GM19467 (cell line): ENCODE measurements around the gene ZNF428.

Source experiments
- ATAC-seq: cut with Tn5 transposase; IDR thresholded peaks from one replicate; pipeline ENCODE4 v1.9.1; 2021; ENCODE audit warnings: mild to moderate bottlenecking, moderate library complexity; ENCODE audit not compliant: unreplicated experiment

The ZNF428 gene

DNA sequence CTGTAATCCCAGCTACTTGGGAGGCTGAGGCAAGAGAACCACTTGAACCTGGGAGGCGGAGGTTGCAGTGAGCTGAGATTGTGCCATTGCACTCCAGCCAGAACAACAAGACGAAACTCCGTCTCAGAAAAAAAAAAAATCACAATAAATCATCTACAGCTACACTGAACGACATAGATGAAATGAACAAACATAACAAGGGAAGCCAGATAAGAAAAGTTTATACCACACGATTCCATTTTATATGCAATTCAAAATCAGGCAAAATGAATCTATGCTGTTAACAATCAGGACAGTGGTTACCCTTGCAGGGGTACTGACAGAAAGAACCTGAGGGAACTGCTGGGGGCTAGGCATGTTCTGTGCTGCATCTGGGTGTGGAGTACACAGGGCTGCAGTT lies 49.8 kb downstream of the ZNF428 start:
- ATAC-seq = no peak

DNA sequence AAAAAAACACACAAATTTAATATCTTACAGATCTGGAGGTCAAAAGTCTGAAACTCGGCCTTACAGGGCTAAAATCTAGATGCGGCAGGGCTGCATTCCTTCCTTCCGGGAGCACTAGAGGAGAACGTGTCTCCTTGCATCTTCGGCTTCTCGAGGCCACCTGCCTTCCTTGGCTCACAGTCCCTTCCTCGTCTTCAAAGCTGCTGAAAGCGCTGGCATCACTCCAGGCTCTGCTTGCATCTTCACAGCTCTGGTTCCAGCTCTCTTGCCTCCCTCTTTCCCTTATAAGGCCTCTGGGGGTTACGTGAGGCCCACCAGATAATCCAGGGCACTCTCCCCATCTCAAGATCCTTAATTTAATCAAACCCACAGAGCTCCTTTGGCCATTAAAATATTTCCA lies 54.6 kb downstream of the ZNF428 start:
- no peak for ATAC-seq

DNA sequence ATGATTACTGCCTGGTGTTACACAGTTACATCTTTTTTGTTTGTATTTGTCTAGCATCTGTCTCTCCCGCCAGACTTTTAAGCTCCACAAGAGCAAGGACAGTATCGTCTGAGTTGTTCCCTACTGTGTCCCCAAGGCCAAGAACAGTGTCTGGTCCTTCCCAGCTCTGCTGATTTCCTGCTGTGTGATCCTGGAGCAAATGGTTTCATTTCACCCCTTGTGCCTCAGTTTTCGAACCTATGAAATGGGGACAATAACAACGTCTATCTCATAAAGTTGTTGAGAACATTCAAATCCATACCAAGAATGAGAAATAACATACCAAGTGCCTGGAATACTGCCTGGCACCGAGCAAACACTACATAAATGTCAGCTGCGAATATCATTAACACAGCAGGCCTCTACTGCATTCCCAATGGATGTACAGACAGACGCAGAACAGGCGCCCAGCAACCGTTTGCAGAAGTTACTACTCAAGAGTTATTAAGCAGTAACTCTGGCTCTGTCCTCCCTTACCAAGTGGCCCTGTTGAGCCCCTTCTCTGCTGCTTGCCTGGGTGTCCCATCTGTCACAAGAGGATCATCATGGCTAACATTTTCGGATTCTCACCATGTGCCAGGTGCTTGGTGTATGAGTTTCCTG lies 55.5 kb downstream of the ZNF428 start:
- no peak for ATAC-seq

DNA sequence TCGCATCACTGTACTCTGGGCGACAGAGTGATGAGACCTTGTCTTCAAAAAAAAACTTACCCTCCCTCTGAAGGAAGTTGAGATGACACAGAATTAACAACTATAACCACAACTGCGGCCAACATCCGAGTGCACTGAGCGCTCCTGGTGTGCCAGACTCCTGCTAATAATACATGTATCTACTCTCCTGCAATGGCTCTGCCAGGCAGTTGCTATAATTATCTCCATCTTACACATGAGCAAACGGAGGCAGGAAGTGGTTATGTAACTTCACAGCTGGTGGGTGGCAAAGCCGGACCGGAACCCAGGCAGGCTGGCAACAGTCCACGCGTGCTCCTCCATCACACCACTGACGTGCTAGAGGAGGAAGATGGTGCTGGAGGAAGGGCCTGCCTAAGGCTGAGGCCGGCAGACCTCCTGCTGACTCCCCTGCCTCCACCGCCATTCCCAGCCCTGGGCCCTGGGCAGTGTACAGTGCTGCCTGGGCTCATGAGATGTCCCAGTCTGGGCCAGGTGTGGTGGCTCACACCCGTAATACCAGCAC lies 56.7 kb downstream of the ZNF428 start:
- peak; percentile 75 for ATAC-seq

DNA sequence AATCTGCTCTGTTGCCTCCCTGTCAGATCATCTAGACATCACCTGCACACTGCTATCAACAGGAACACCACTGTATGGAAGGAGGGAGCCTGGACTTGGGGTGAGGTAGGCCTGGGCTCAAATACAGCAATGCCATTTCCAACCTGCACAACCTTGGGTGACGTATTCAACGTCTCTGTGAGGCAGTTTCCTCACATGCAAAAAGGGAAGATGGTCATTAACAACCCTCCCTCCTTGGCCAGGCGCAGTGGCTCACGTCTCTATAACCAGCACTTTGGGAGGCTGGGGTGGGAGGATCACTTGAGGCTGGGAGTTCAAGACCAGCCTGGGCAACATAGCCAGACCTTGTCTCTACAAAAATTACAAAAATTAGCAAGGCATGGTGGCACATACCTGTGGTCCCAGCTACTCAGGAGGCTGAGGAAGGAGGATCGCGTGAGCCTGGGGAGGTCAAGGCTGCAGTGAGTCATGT lies 57.2 kb downstream of the ZNF428 start:
- no peak for ATAC-seq

DNA sequence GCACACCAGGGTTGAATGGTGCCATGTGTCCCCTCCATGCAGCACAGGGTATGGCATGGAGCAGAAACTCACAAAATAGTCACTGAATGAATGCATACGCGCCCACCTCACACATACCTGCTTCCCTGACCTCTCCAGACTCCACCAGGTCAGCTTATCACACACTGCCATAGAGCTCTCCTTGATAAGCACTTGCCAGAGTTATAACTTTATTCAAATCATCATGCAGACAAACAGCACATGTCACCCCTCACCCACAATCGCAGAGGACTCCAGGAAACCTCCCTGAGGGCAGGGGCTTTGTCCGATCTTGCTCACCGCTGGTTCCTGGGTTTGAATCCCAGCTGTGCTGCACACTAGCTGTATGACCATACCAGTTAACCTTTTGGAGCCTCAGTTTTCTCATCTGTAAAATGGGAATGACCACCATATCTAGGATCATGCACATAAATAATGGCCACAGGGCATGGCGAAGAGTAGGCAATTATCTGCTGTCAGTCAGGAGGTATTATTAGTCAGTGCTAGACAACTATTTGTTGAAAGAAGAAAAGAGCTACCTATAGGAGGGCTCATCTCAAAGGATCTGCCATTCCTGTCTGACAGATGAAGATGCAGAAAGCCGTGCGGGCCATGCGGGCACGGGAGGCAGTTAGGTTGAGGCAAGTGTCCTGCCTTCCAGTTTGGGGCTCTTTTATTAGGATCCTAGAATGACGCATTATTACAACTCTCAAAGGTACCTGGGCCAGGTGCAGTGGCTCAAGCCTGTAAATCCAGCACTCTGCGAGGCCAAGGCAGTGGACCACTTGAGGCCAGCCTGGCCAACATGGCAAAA lies 58.1 kb downstream of the ZNF428 start:
- no peak for ATAC-seq

DNA sequence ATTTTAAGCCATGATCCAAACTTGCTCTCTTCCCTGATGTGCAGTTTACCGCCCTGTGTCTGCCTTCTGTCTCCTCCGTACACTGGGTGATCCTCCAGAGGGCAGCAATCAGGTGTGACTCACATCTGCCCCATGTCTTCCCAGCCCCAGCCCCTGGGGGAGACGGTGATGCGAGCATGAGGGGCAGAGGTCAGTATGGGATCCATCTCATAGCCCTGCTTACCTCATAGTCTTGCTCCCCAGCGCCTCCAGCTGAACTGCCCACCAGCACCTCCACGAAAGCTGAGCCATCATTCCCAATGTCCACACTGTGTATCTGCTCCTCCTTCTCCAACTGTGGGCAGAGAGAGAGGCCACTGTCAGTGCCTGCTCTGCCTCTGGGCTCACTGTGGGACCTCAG lies 58.7 kb downstream of the ZNF428 start:
- ATAC-seq = no peak
